Measurements from ENCODE around the gene SLC39A3. TPM values are rescaled to one million over a fixed set of nuclear protein-coding genes. Genes with fewer than 3 reads are reported as not detected.

SLC39A3 gene
- total and polyA plus RNA-seq, 2 of the 8 experiments (the other 6 are each of a cell fraction or from before 2014, with no cell fraction given), result 33.0 to 52.9 TPM

DNA sequence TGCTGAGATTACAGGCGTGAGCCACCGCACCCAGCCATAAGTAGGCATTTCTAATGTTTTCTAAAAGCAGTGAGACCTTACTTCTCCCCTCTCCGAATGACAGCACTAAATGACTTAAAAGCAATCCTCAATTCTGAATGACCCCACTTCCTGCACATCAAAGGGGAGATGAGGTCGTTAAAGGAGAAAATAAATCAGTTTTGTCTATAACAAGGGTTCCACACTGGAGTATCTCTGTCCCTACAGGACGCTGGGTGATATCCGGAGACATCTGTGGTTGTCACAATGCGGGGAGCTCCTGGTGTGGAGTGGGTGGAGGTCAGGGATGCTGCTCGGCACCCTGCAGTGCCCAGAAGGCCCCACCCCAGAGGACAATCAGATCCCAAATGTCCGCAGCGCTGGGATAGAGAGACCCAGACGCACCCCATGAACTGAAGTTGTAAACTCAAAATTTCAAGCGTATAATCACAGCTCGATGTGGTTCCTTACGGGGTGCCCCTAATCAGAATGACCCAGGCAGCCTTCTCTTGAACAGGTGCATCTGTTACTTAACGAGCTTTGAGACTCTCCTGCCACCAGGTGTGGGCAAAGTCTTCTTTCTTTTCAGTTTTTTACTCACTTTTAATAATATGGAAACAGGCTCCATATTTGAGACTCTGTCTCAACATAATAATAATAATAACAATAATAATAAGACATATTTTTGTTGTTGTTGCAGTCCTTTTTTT lies 40.2 kb downstream of the SLC39A3 start (continued):
- TF ChIP-seq CTBP2 (IDR thresholded peaks at IDR 0.05; ENCODE audit: borderline replicate concordance, insufficient read depth, insufficient read length, low read length), result no peak
- no peak for TF ChIP-seq BCL11A (IDR thresholded peaks at IDR 0.05; ENCODE audit: low read depth in 2 of 2, low read length in 2 of 2)
- no peak for TF ChIP-seq HDAC6 (IDR thresholded peaks at IDR 0.05; ENCODE audit: low read depth, low read length)
- no peak for TF ChIP-seq YY1 (IDR thresholded peaks at IDR 0.05; ENCODE audit: low read depth, low read length)

Measured in H1 (cell line).